ENCODE measurements around the gene DUSP21.
"Not testable (repeated sequence)": the region's sequence is repeated elsewhere in the genome, so short reads cannot be mapped to it uniquely, and the experiment has no call there.

DUSP21 gene

DNA sequence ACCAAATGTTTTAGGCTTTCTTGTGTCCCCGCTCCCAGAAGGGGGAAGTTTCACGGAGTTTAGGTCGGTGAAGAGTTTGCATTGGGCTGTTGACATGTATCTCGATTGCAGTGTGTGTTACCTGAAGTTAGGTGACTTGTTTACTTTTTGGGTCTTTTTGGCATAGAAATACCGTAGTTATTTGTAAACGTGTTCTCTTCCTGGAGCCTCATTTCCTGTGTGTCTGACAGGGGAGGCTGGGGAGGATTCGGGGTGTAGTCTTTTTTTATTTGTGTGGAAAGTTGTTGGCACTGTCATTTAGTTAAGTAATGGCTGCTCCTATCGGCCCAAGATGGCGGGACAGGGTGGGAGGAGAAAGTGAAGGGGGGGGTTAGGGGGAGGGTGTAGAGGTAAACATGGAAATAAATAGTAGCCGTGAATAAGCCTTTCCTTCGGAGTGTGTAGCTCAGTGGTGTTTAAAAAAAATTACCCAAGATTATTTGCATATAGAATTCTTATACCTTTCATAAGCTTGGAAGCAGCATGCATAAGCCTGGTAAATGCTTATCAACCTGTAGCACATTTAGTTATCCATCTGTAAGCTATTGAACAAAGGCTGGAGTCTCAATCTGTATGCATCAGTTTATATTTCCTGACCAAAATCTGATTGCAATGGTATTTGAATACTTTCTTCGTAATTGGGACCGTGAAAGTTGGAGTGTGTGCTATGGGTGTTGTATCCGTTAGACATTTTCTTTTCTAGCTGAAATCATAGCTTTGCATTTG is 30.8 kb downstream of the DUSP21 start:
- in situ Hi-C loops (cut with MboI; ENCODE audit: low sequenced_read_pairs): no loop called here

DNA sequence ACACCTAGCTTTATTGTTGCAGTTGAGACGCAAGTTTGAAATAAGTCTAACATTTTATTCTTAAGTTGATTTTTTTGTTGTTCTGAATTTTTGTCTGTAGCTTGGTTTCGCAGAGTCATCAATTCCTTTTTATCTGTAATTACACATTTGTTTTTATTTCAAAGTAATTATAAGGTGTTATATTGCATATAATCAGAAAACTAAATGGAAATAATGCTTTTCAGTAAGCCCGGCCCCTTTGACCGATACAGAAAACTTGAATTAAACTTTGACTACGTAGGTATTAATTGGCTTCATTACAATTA is 31.3 kb downstream of the DUSP21 start:
- in situ Hi-C loops (cut with MboI; ENCODE audit: low sequenced_read_pairs): no loop called here

DNA sequence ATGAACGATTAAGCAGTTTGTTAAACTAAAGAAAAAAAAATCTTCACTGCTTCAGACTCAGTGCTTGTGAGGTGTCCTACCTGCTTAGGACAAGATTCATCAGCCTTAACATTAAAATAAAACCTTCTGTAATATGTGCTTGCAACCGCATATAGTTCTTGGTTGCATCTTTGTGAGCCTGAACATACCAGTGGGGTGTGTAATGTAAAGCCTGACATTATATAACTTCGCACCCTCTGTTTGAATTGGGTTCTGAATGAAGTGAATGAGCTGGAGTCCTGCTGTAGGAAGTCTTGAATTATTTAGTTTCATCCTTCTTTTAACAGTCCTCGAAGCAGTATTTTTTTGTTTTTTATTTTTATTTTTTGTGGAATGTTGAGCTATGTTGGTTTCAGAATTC is 32.3 kb downstream of the DUSP21 start:
- in situ Hi-C loops (cut with MboI; ENCODE audit: low sequenced_read_pairs): no loop called here

GRCh38 chrX:44876767-44877166 is 32.9 kb downstream of the DUSP21 start:
- in situ Hi-C loops (cut with MboI; ENCODE audit: low sequenced_read_pairs): no loop called here

DNA sequence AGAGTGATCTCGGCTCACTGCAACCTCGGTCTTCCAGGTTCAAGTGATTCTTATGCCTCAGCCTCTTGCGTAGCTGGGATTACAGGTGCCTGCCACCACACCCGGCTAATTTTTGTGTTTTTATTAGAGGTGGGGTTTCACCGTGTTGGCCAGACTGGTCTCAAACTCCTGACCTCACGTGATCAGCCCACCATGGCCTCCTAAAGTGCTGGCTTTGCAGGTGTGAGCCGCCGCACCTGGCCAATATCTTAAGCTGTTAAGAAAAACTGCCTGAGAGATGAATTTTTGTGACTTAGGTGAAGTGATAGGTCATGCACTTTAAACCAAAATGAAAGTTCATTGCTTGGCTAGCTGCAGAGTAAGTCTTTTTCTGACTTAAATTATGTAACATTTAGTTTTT is 35.0 kb downstream of the DUSP21 start:
- in situ Hi-C loops (cut with MboI; ENCODE audit: low sequenced_read_pairs): no loop called here

DNA sequence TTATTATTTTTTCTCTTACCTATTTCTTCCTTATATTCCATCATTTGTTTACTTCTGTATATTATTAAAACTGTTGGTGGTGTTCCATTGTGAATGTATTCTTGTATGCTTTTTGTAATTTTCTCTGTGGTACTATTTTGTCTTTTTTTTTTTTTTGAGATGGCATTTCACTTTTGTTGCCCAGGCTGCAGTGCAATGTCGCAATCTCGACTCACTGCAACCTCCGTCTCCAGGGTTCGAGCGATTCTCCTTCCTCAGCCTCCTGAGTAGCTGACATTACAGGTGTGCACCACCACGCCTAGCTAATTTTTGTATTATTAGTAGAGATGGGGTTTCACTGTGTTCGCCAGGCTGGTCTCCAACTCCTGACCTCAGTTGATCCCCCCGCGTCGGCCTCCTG is 37.7 kb downstream of the DUSP21 start:
- in situ Hi-C loops (cut with MboI; ENCODE audit: low sequenced_read_pairs): no loop called here

- in situ Hi-C loops (cut with MboI; ENCODE audit: low sequenced_read_pairs): no loop called here
These were observed 38.8 kb downstream of the DUSP21 start for GRCh38 chrX:44882635-44883034.

DNA sequence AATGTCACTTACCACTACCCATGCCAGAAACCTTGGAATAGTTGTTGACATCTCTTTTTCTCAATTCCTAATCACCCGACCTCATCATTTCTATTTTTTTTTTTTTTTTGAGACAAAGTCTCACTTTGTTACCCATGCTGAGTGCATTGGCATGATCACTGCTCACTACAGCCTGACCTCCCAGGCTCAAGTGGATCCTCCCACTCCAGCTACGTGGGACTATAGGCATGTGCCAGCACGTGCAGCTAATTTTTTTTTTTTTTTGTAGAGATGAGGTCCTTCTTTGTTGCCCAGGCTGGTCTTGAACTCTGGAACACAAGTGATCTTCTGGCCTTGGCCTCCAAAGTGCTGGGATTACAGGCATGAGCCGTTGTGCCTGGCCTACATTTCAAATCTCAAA is 41.1 kb downstream of the DUSP21 start:
- in situ Hi-C loops (cut with MboI; ENCODE audit: low sequenced_read_pairs): no loop called here

DNA sequence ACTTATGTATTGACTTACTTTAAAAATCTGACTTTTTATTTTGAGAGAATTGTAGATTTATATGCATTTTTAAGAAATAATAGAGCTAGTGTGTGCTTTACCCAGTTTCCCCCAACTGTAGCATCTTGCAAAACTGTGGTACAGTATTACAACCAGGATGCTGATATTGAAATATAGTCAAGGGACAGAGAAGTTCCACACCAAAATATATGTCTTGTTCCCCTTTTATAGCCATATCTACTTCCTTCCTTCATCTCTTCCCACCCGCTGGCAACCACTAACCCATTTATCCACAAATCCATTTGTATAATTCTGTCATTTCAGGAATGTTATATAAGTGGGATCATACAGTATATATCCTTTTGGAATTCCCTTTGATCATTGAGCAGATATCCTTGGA is 46.0 kb downstream of the DUSP21 start:
- in situ Hi-C loops (cut with MboI; ENCODE audit: low sequenced_read_pairs): no loop called here

DNA sequence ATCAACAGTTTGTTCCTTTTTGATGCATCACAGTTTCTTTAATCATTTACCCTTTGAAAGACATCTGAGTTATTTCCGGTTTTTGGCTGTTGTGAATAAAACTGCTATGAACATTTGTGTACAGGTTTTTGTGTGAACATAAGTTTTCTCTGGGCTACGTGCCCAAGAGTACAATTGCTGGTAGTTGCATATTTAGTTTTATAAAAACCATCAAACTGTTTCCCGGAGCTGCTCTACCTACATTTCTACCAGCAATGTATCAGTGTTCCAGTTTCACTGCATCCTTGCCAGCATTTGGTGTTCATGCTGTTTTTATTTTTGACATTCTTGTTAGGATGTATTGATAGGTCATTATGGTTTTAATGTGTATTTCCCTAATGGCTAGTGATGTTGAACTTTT is 46.4 kb downstream of the DUSP21 start:
- in situ Hi-C loops (cut with MboI; ENCODE audit: low sequenced_read_pairs): no loop called here

GRCh38 chrX:44890687-44891086 is 46.9 kb downstream of the DUSP21 start:
- in situ Hi-C loops (cut with MboI; ENCODE audit: low sequenced_read_pairs): not testable (repeated sequence)

GRCh38 chrX:44891642-44892041 is 47.8 kb downstream of the DUSP21 start:
- in situ Hi-C loops (cut with MboI; ENCODE audit: low sequenced_read_pairs): no loop called here

Measured in HL-60/S4 treated with retinoic acid at 250 ng/mL for 4 days and 3 days (cell line).